Muscle layer of duodenum (tissue), 2 donors: ENCODE data around the gene AHDC1.

Experiments used
- H3K27ac ChIP-seq: one replicate; pipeline ENCODE4 v1.7.0; 2013; ENCODE audit warnings: mild to moderate bottlenecking, low read length
- H3K27me3 ChIP-seq: one replicate; pipeline ENCODE4 v1.7.0; 2013; ENCODE audit warnings: low read depth, mild to moderate bottlenecking, control low read depth, low read length
- H3K36me3 ChIP-seq, 2 donors: one replicate each; pipeline ENCODE4 v1.7.0; 2013; ENCODE audit warnings: low read length in 2 of 2, control low read depth in 1 of 2, mild to moderate bottlenecking in 1 of 2; ENCODE audit not compliant: insufficient read depth in 2 of 2, control insufficient read depth in 1 of 2
- H3K4me1 ChIP-seq, 2 donors: one replicate each; pipeline ENCODE4 v1.7.0; 2013; ENCODE audit warnings: low read length in 2 of 2, mild to moderate bottlenecking in 2 of 2, control low read depth in 1 of 2, moderate library complexity in 1 of 2; ENCODE audit not compliant: insufficient read depth in 2 of 2, control insufficient read depth in 1 of 2
- H3K4me3 ChIP-seq, 2 donors: one replicate each; pipeline ENCODE4 v1.7.0; 2013; ENCODE audit warnings: low read length in 2 of 2, low read depth in 1 of 2, mild to moderate bottlenecking in 1 of 2
- H3K9me3 ChIP-seq, 2 donors: one replicate each; pipeline ENCODE4 v1.7.0; 2013; ENCODE audit warnings: low read length in 2 of 2, control low read depth in 1 of 2, mild to moderate bottlenecking in 1 of 2; ENCODE audit not compliant: control insufficient read depth in 1 of 2
- donor health status: healthy.

The AHDC1 gene

GRCh38 chr1:27527223-27527889, 76.6 kb downstream of the AHDC1 start:
- H3K9me3 ChIP-seq = no peaks in the 10 kb centered on the region
- peak overlapping the region; percentile 26 to 75 for H3K4me3 ChIP-seq
- no peaks in the 10 kb centered on the region for H3K36me3 ChIP-seq
- H3K27ac ChIP-seq = peak overlapping the region; percentile 31
- peaks cover 50 to 75% of the 10 kb centered on the region in 2 donors for H3K4me1 ChIP-seq
- H3K27me3 ChIP-seq = no peaks in the 10 kb centered on the region

DNA sequence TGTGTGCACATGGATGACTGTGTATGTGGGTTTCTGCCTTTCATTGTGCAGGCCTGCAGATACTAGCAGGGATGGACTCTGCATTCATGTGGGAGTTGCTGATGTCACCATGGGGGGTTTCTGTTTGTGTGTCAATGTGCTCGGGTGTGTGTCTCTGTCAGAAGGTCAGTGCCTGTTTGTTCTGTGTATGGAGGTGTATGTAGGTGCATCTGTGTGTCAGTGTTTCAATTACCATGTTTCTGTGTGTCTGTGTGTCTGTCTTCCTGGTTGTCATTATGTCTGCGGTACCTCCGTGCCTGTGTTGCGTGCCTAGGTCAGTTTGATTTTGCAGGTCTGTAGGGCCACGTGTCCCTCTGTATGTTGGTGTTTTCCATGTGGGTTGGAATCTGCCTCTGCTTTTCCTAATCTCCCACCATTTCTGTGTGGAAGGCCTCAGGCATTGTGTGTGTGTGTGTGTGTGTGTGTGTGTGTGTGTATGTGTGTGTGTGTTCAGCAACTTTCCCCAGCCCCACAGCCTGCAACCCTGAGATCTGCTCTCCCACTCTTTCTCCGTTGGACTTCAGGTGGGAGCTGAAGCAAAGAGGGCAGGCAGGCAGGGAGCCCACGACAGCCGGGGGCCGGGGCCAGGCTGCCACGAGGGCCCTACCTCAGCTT, 77.2 kb downstream of the AHDC1 start:
- H3K9me3 ChIP-seq = no peaks in the 10 kb centered on the region
- peak overlapping the region; percentile 48 for H3K27ac ChIP-seq
- H3K27me3 ChIP-seq = no peaks in the 10 kb centered on the region
- peaks cover 50 to 81% of the 10 kb centered on the region in 2 donors for H3K4me1 ChIP-seq
- H3K4me3 ChIP-seq = peak overlapping the region in 1 of 2 donors; percentile 75
- no peaks in the 10 kb centered on the region for H3K36me3 ChIP-seq

GRCh38 chr1:27525296-27526272, 78.4 kb downstream of the AHDC1 start:
- H3K4me1 ChIP-seq = peaks cover 61 to 92% of the 10 kb centered on the region in 2 donors
- H3K4me3 ChIP-seq = peak overlapping the region; percentile 47 to 75
- no peaks in the 10 kb centered on the region for H3K27me3 ChIP-seq
- peak overlapping the region; percentile 78 for H3K27ac ChIP-seq
- H3K36me3 ChIP-seq = no peaks in the 10 kb centered on the region
- H3K9me3 ChIP-seq = no peaks in the 10 kb centered on the region

DNA sequence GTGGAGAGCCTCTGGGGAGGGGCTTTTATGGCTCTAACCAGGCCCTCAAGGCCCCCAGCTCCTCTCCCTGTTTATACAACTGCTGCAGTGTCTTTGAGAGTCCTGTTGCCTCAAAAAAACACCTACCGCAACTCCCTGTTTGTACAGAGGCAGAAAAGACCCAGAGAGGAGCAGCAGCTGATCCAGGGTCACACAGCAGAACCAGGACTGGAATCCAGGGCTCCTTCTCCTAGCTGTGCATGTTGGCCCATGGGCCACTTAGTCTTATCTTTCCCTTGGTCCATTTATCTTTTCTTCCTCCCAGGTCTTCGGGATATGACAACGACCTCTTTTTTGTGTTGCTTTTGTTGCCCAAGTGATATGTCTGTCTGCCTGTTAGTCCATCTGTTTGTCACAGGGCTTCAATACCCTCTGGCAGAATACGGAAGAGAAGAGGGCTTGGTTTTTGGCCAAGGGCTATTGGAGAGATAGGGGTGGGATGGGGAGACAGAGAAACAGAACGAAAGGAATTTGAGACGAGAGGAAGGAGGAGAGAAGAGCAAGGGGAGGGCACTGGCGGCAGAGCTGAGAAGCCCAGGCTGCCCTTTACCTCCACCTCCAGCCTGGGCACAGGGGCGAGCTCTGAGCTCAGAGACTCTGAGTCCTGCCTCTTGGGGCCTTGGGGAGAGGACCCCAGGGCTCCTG, 80.5 kb downstream of the AHDC1 start:
- Histone ChIP-seq H3K27ac (peak overlapping the region; percentile 7), H3K4me3 (peak overlapping the region in 1 of 2 donors; percentile 61), H3K4me1 (peaks cover 48 to 93% of the 10 kb centered on the region in 2 donors), H3K9me3 (no peaks in the 10 kb centered on the region), H3K27me3 (no peaks in the 10 kb centered on the region), H3K36me3 (no peaks in the 10 kb centered on the region)

DNA sequence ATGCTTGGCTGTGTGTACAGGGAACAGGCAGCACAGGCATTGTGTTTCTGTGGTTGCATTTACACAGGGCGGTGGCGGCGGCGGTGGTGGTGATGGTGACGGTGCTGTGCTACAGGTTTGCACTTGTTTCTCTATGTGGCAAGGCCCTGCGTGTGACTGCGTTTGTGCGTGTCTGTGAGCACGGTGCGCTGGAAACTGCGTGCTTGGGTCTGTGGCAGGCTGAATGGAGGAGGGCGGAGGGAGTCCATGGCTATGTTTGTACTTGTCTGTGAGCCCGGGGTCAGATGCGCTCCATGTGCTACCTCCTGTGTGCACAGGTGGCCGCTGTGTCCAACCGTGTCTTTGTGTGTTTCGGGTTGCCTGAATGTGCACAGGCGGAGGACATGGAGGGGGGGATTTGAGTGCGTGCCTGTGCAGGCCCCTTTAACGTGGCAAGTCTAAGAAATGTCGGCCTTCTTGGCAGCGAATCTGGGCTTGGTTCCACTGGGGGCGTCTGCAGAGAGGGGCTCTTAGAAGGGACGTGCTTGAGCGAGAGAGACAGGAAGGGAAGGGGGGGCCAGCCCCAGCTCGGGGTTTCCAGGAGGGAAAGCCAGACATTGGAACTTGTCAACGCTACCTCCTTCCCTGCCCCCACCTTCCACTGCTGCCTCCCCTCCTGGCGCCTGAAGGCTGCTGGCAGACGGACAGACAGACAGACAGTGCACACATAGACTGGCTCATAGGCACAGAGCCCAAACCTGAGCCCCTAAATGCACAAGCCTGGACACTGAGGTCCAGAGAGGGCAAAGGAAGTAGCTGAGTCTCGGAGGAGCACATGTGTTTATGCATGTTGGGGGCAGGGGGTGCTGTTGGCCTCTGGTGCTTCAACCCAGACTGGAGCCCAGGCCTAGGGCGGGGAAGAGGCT, 81.3 kb downstream of the AHDC1 start:
- Histone ChIP-seq H3K36me3 (no peaks in the 10 kb centered on the region), H3K4me1 (peaks cover 45 to 85% of the 10 kb centered on the region in 2 donors), H3K9me3 (no peaks in the 10 kb centered on the region), H3K27me3 (no peaks in the 10 kb centered on the region), H3K27ac (peak overlapping the region; percentile 41), H3K4me3 (peak overlapping the region; percentile 32 to 61)

DNA sequence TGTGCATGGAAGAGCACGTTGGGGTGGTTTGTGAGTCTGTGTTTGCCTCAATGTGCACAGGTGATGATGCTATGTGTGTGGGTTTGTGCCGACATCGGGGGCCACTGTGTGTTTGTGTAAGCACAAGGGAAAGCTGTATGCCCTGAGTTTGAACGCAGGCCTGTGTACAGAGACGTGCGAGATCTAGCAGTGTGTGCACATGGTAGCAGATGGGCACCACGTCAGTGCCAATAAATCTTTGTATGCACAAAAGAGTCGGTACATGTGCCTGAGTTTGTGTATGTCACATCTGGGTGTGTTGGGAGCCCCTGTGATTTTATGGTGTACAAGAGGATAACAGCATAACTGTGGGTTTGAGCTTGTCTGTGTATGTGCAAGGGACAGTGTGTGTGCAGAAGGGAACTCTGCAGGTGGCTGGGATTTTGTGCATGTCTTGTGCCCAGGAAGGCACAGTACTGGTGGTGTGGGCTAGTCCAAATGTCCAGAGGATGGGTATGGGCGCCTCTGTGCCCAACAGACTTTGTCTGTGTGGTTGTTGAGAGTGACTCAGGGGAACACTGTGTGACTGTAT, 82.0 kb downstream of the AHDC1 start:
- H3K4me1 ChIP-seq = peaks cover 40 to 78% of the 10 kb centered on the region in 2 donors
- H3K36me3 ChIP-seq = no peaks in the 10 kb centered on the region
- no peaks in the 10 kb centered on the region for H3K27me3 ChIP-seq
- no peaks in the 10 kb centered on the region for H3K9me3 ChIP-seq
- H3K27ac ChIP-seq = no peak overlapping the region
- peak overlapping the region in 1 of 2 donors; percentile 61 for H3K4me3 ChIP-seq

DNA sequence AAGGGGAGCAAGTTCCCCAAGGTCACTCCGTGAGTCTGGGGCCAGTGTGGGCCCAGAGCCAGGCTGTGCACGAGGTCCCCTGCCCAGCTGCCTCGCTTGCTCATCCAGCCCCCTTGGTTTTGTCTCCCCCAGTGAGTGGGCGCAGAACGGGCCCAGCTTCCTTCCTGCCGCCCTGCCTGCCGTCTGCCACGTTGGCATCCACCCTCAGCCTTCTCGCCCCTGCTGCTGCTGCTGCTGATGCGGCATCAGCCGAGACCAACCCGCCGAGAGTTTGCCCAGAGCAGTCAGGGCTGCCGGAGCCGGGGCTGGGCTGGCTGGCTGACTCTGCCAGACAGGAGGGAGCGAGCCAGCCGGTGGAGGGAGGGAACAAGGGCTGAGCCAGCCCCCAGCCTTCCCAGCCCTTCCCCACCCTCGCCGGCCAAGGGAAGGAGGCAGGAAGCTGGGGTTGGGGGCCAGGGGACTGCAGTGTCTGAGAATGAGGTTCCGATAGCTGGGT, 82.6 kb downstream of the AHDC1 start:
- H3K9me3 ChIP-seq = no peaks in the 10 kb centered on the region
- peak overlapping the region in 1 of 2 donors; percentile 61 for H3K4me3 ChIP-seq
- no peaks in the 10 kb centered on the region for H3K36me3 ChIP-seq
- H3K4me1 ChIP-seq = peaks cover 40 to 72% of the 10 kb centered on the region in 2 donors
- no peaks in the 10 kb centered on the region for H3K27me3 ChIP-seq
- H3K27ac ChIP-seq = no peak overlapping the region

GRCh38 chr1:27520651-27521050, 83.3 kb downstream of the AHDC1 start:
- Histone ChIP-seq H3K36me3 (no peaks in the 10 kb centered on the region), H3K4me1 (peaks cover 36 to 65% of the 10 kb centered on the region in 2 donors), H3K27ac (no peak overlapping the region), H3K4me3 (no peak overlapping the region), H3K27me3 (no peaks in the 10 kb centered on the region), H3K9me3 (no peaks in the 10 kb centered on the region)

- Histone ChIP-seq H3K9me3 (no peaks in the 10 kb centered on the region), H3K4me1 (peaks cover 28 to 54% of the 10 kb centered on the region in 2 donors), H3K27me3 (no peaks in the 10 kb centered on the region), H3K36me3 (no peaks in the 10 kb centered on the region), H3K27ac (peak overlapping the region; percentile 2), H3K4me3 (peak overlapping the region in 1 of 2 donors; percentile 41)
Observed at GRCh38 chr1:27519331-27520258, 84.3 kb downstream of the AHDC1 start.
